Osteocyte (in vitro differentiated cells): Measurements from ENCODE around the gene RRP7A. TPM values are rescaled to one million over a fixed set of nuclear protein-coding genes. Genes with fewer than 3 reads are reported as not detected.
"Not testable (repeated sequence)": the region's sequence is repeated elsewhere in the genome, so short reads cannot be mapped to it uniquely, and the experiment has no call there.

Experiments
- DNase-seq: peaks from one replicate; pipeline ENCODE4 v3.0.0; 2021; ENCODE audit warnings: mixed read lengths; ENCODE audit not compliant: unreplicated experiment; ENCODE audit errors: extremely low spot score
- H3K27ac Mint-ChIP-seq: one replicate; pipeline ENCODE4 v1.8.0; 2021; ENCODE audit warnings: mild to moderate bottlenecking, mixed read lengths; ENCODE audit not compliant: unreplicated experiment
- H3K27me3 Mint-ChIP-seq: one replicate; pipeline ENCODE4 v1.8.0; 2021; ENCODE audit warnings: mixed read lengths; ENCODE audit not compliant: unreplicated experiment
- H3K36me3 Mint-ChIP-seq: one replicate; pipeline ENCODE4 v1.8.0; 2021; ENCODE audit warnings: mixed read lengths; ENCODE audit not compliant: unreplicated experiment
- H3K4me1 Mint-ChIP-seq: one replicate; pipeline ENCODE4 v1.8.0; 2021; ENCODE audit warnings: mixed read lengths; ENCODE audit not compliant: unreplicated experiment
- H3K4me3 Mint-ChIP-seq: one replicate; pipeline ENCODE4 v1.8.0; 2021; ENCODE audit warnings: mild to moderate bottlenecking, moderate library complexity, mixed read lengths; ENCODE audit not compliant: unreplicated experiment
- H3K9me3 Mint-ChIP-seq: one replicate; pipeline ENCODE4 v1.8.0; 2021; ENCODE audit warnings: mixed read lengths; ENCODE audit not compliant: unreplicated experiment
- CTCF ChIP-seq: fragments of 200-600 bp; sonication (generic); IDR thresholded peaks from 2 replicates; pipeline ENCODE4 v1.5.0; 2021; ENCODE audit warnings: antibody characterized with exemption, mild to moderate bottlenecking, moderate library complexity
- total RNA-seq: library from RNA; stranded (reverse); gene quantifications from 2 replicates; pipeline ENCODE4 v1.2.1, GENCODE V29; 2021

The RRP7A gene
- total RNA-seq, 1 donor from 2014 or later, result 38.6 TPM

GRCh38 chr22:42500161-42500835, 19.3 kb downstream of the RRP7A start:
- Mint-ChIP-seq H3K9me3 (no peaks in the 10 kb centered on the region), H3K4me1 (no peaks in the 10 kb centered on the region), H3K27me3 (peaks cover 18% of the 10 kb centered on the region), H3K36me3 (no peaks in the 10 kb centered on the region), H3K27ac (no peak overlapping the region), H3K4me3 (no peak overlapping the region)
- DNase-seq, result no peak
- no peak for TF ChIP-seq CTCF

GRCh38 chr22:42499773-42500160, 19.8 kb downstream of the RRP7A start:
- not testable (repeated sequence) for H3K36me3 Mint-ChIP-seq, DNase-seq, H3K4me1 Mint-ChIP-seq, H3K4me3 Mint-ChIP-seq, H3K9me3 Mint-ChIP-seq, H3K27ac Mint-ChIP-seq
- peaks cover 20% of the 10 kb centered on the region for H3K27me3 Mint-ChIP-seq

- H3K4me1 Mint-ChIP-seq, H3K4me3 Mint-ChIP-seq, H3K27ac Mint-ChIP-seq, DNase-seq, H3K9me3 Mint-ChIP-seq, H3K36me3 Mint-ChIP-seq: not testable (repeated sequence)
- peaks cover 30% of the 10 kb centered on the region for H3K27me3 Mint-ChIP-seq
These were observed 24.0 kb downstream of the RRP7A start for GRCh38 chr22:42495533-42496141.

GRCh38 chr22:42493393-42493792, 26.2 kb downstream of the RRP7A start:
- Mint-ChIP-seq H3K27me3 (peaks cover 30% of the 10 kb centered on the region), H3K4me3 (no peak overlapping the region), H3K4me1 (no peaks in the 10 kb centered on the region), H3K27ac (no peak overlapping the region), H3K9me3 (no peaks in the 10 kb centered on the region), H3K36me3 (no peaks in the 10 kb centered on the region)
- no peak for DNase-seq
- TF ChIP-seq CTCF, result no peak

GRCh38 chr22:42492323-42492690, 27.3 kb downstream of the RRP7A start:
- no peaks in the 10 kb centered on the region for H3K9me3 Mint-ChIP-seq
- DNase-seq, result no peak
- no peaks in the 10 kb centered on the region for H3K36me3 Mint-ChIP-seq
- no peaks in the 10 kb centered on the region for H3K4me1 Mint-ChIP-seq
- H3K27ac Mint-ChIP-seq, result no peak overlapping the region
- H3K27me3 Mint-ChIP-seq, result peaks cover 25% of the 10 kb centered on the region
- no peak overlapping the region for H3K4me3 Mint-ChIP-seq
- TF ChIP-seq CTCF, result no peak

- DNase-seq, result no peak
- Mint-ChIP-seq H3K4me3 (no peak overlapping the region), H3K4me1 (no peaks in the 10 kb centered on the region), H3K36me3 (no peaks in the 10 kb centered on the region), H3K27ac (no peak overlapping the region), H3K27me3 (peaks cover 21% of the 10 kb centered on the region), H3K9me3 (no peaks in the 10 kb centered on the region)
- TF ChIP-seq CTCF, result no peak
These were observed 29.3 kb downstream of the RRP7A start for GRCh38 chr22:42490243-42490832.
